Liver (tissue), 9 donors: Measurements from ENCODE around the gene C2orf92. TPM values are rescaled to one million over a fixed set of nuclear protein-coding genes. Genes with fewer than 3 reads are reported as not detected.

Source experiments
- DNase-seq: peaks from one replicate; pipeline ENCODE4 v3.0.0-alpha.2; 2017; ENCODE audit warnings: low spot score
- H3K27ac ChIP-seq, 2 donors: one replicate each; pipeline ENCODE4 v1.7.0; 2013; ENCODE audit warnings: inconsistent platforms in 2 of 2, low read length in 2 of 2, control low read depth in 1 of 2, low read depth in 1 of 2, mild to moderate bottlenecking in 1 of 2
- H3K27me3 ChIP-seq, 4 donors: one replicate each; pipeline versions ENCODE4 v1.6.1 to v1.7.0; 2013; ENCODE audit warnings: low read length in 3 of 4, inconsistent platforms in 1 of 4, mild to moderate bottlenecking in 1 of 4, moderate library complexity in 1 of 4; ENCODE audit not compliant: control insufficient read depth in 4 of 4, insufficient read depth in 4 of 4
- H3K36me3 ChIP-seq, 4 donors: one replicate each; pipeline versions ENCODE4 v1.6.1 to v1.7.0; 2013; ENCODE audit warnings: low read length in 3 of 4, mild to moderate bottlenecking in 3 of 4, low read depth in 1 of 4, moderate library complexity in 1 of 4; ENCODE audit not compliant: control insufficient read depth in 4 of 4, insufficient read depth in 3 of 4
- H3K4me1 ChIP-seq, 4 donors: one replicate each; pipeline versions ENCODE4 v1.6.1 to v1.7.0; 2013; ENCODE audit warnings: low read length in 3 of 4, mild to moderate bottlenecking in 3 of 4, moderate library complexity in 1 of 4; ENCODE audit not compliant: control insufficient read depth in 4 of 4, insufficient read depth in 4 of 4
- H3K4me3 ChIP-seq, 3 donors: one replicate each; pipeline versions ENCODE4 v1.6.1 to v1.7.0; 2013; ENCODE audit warnings: low read length in 3 of 3, control low read depth in 1 of 3, low read depth in 1 of 3, mild to moderate bottlenecking in 1 of 3
- H3K9ac ChIP-seq, 2 donors: one replicate each; pipeline ENCODE4 v1.7.0; 2013; ENCODE audit warnings: low read length in 2 of 2, mild to moderate bottlenecking in 2 of 2, moderate library complexity in 2 of 2, control low read depth in 1 of 2, low read depth in 1 of 2
- H3K9me3 ChIP-seq, 4 donors: one replicate each; pipeline versions ENCODE4 v1.6.1 to v1.7.0; 2013; ENCODE audit warnings: low read length in 3 of 4; ENCODE audit not compliant: control insufficient read depth in 4 of 4
- ATF3 ChIP-seq: IDR thresholded peaks from 2 replicates; pipeline ENCODE4 v1.6.1; 2016; ENCODE audit warnings: antibody characterized with exemption
- CTCF ChIP-seq: fragments of 150-350 bp; IDR thresholded peaks from 2 replicates; pipeline ENCODE4 v1.5.1; 2017; ENCODE audit warnings: improper control_type of control experiment, low read depth, low read length; ENCODE audit not compliant: missing input control
- EGR1 ChIP-seq, 2 donors: IDR thresholded peaks; 2 replicates each; pipeline ENCODE4 v1.6.1; 2016 to 2018; ENCODE audit warnings: antibody characterized with exemption in 2 of 2, low read depth in 2 of 2
- FOXA1 ChIP-seq: IDR thresholded peaks from 2 replicates; pipeline ENCODE4 v1.6.1; 2016; ENCODE audit warnings: antibody characterized with exemption
- FOXA2 ChIP-seq: IDR thresholded peaks from 2 replicates; pipeline ENCODE4 v1.6.1; 2016; ENCODE audit warnings: antibody characterized with exemption
- GABPA ChIP-seq, 2 donors: IDR thresholded peaks in 1 of 2; conservative IDR thresholded peaks in 1 of 2; 2 replicates each; pipeline ENCODE4 v1.6.1; 2016; ENCODE audit warnings: antibody characterized with exemption in 2 of 2, mild to moderate bottlenecking in 1 of 2, moderate library complexity in 1 of 2
- HNF4G ChIP-seq: IDR thresholded peaks from 2 replicates; pipeline ENCODE4 v1.6.1; 2016; ENCODE audit warnings: antibody characterized with exemption
- JUND ChIP-seq, 2 donors: IDR thresholded peaks; 2 replicates each; pipeline ENCODE4 v1.6.1; 2016; ENCODE audit warnings: antibody characterized with exemption in 2 of 2
- MAX ChIP-seq: IDR thresholded peaks from 2 replicates; pipeline ENCODE4 v1.6.1; 2016; ENCODE audit warnings: antibody characterized with exemption
- NR2F2 ChIP-seq: IDR thresholded peaks from 2 replicates; pipeline ENCODE4 v1.6.1; 2016; ENCODE audit warnings: antibody characterized with exemption
- RAD21 ChIP-seq, 2 donors: IDR thresholded peaks; 2 replicates each; pipeline ENCODE4 v1.6.1; 2016; ENCODE audit warnings: antibody characterized with exemption in 2 of 2, mild to moderate bottlenecking in 2 of 2
- RXRA ChIP-seq, 2 donors: IDR thresholded peaks; 2 replicates each; pipeline ENCODE4 v1.6.1; 2017 to 2018; ENCODE audit warnings: antibody characterized with exemption in 2 of 2, mild to moderate bottlenecking in 1 of 2
- SP1 ChIP-seq: IDR thresholded peaks from 2 replicates; pipeline ENCODE4 v1.6.1; 2018; ENCODE audit warnings: antibody characterized with exemption, mild to moderate bottlenecking
- TAF1 ChIP-seq: conservative IDR thresholded peaks from 2 replicates; pipeline ENCODE4 v1.6.1; 2016; ENCODE audit warnings: antibody characterized with exemption, mild to moderate bottlenecking
- YY1 ChIP-seq: IDR thresholded peaks from 2 replicates; pipeline ENCODE4 v1.6.1; 2016; ENCODE audit warnings: antibody characterized with exemption, mild to moderate bottlenecking
- ZBTB33 ChIP-seq: IDR thresholded peaks from 2 replicates; pipeline ENCODE4 v1.6.1; 2016; ENCODE audit warnings: antibody characterized with exemption
- WGBS: extraction: QIAGEN DNeasy Blood & Tissue Kit; methylation state at CpG from one replicate; pipeline ENCODE4 v1.1.7; 2013; 5-methylcytosine and 5-hydroxymethylcytosine counted together
- polyA plus RNA-seq, 2 donors: library from polyadenylated mRNA; stranded (reverse) in 1 of 2; unstranded in 1 of 2; fragments of 200-250 nt in 1 of 2; fragments of >200 nt in 1 of 2; fragmentation: Nextera tagmentation in 1 of 2; extraction: Ambion mirVana in 1 of 2; gene quantifications; one replicate each; pipeline versions ENCODE4 v1.2.1 to v1.2.3, GENCODE V29; 2013 to 2015
- total RNA-seq, 2 donors: library from RNA; depleted of rRNA; stranded (reverse); fragments of >200 nt; gene quantifications; one replicate each; pipeline ENCODE4 v1.2.3, GENCODE V29; 2014
- donor health status: healthy.
- donor health status: healthy.
- donor health status: healthy.
- donor health status: healthy.
- donor health status: healthy.

Gene C2orf92
- total and polyA plus RNA-seq, 4 donors = 0.96 to 8.0 (median 2.7) TPM

- no peak for TF ChIP-seq CTCF
- no peak for TF ChIP-seq RAD21 (IDR thresholded peaks at IDR 0.05)
- TF ChIP-seq ZBTB33 = no peak
- no peak for TF ChIP-seq NR2F2
- no peak for TF ChIP-seq FOXA2
Measured at GRCh38 chr2:97726261-97727064, 57.0 kb downstream of the C2orf92 start (continued).

GRCh38 chr2:97727296-97727695 is 57.8 kb downstream of the C2orf92 start:
- Histone ChIP-seq H3K9ac (no peak overlapping the region), H3K4me1 (no peaks in the 10 kb centered on the region), H3K9me3 (peaks cover 0 to 4% (median 2%) of the 10 kb centered on the region in 4 donors), H3K27me3 (no peaks in the 10 kb centered on the region), H3K36me3 (no peaks in the 10 kb centered on the region), H3K27ac (no peak overlapping the region), H3K4me3 (no peak overlapping the region)
- 89% methylated on average over 7 of the region's 7 CpGs for whole genome bisulfite sequencing
- TF ChIP-seq ATF3 = no peak
- no peak for TF ChIP-seq FOXA2
- TF ChIP-seq HNF4G = no peak
- TF ChIP-seq ZBTB33 = no peak
- TF ChIP-seq FOXA1 = no peak
- TF ChIP-seq RAD21 (IDR thresholded peaks at IDR 0.05) = no peak
- no peak for TF ChIP-seq NR2F2
- no peak for TF ChIP-seq GABPA (IDR thresholded peaks at IDR 0.05 in 1 of 2, conservative IDR thresholded peaks at IDR 0.05 in 1 of 2)
- TF ChIP-seq MAX = no peak
- TF ChIP-seq EGR1 (IDR thresholded peaks at IDR 0.05; ENCODE audit: low read depth in 2 of 2) = no peak
- DNase-seq = no peak

GRCh38 chr2:97728091-97728731 is 58.7 kb downstream of the C2orf92 start:
- DNase-seq = no peak
- TF ChIP-seq ZBTB33 (no peak), HNF4G (no peak), SP1 (no peak), NR2F2 (no peak), RXRA (IDR thresholded peaks at IDR 0.05) (no peak), FOXA2 (no peak), YY1 (no peak), EGR1 (IDR thresholded peaks at IDR 0.05; ENCODE audit: low read depth in 2 of 2) (no peak), MAX (no peak), TAF1 (no peak), JUND (IDR thresholded peaks at IDR 0.05) (no peak), FOXA1 (no peak)
- Histone ChIP-seq H3K4me1 (no peaks in the 10 kb centered on the region), H3K9ac (no peak overlapping the region), H3K36me3 (no peaks in the 10 kb centered on the region), H3K9me3 (peaks cover 0 to 4% (median 2%) of the 10 kb centered on the region in 4 donors), H3K4me3 (no peak overlapping the region), H3K27me3 (no peaks in the 10 kb centered on the region), H3K27ac (no peak overlapping the region)
- 76% methylated on average over 12 of the region's 12 CpGs for WGBS
